Subcutaneous adipose tissue (tissue), 4 donors: Measurements from ENCODE around the gene CCDC33. TPM values are rescaled to one million over a fixed set of nuclear protein-coding genes. Genes with fewer than 3 reads are reported as not detected.

Experiments used
- total RNA-seq, 4 donors: library from RNA; depleted of rRNA; stranded (reverse); fragments of >200 nt; gene quantifications; one replicate each; pipeline ENCODE4 v1.1.0, GENCODE V29; 2016
- TF ChIP-seq, protein P1 (sequence below): fragments of 450-650 bp; IDR thresholded peaks from one replicate; pipeline ENCODE4 v1.5.1; 2016; ENCODE audit warnings: low read depth, mild to moderate bottlenecking, control low read depth, antibody characterized with exemption, moderate library complexity

The CCDC33 gene
- not detected for total RNA-seq

DNA sequence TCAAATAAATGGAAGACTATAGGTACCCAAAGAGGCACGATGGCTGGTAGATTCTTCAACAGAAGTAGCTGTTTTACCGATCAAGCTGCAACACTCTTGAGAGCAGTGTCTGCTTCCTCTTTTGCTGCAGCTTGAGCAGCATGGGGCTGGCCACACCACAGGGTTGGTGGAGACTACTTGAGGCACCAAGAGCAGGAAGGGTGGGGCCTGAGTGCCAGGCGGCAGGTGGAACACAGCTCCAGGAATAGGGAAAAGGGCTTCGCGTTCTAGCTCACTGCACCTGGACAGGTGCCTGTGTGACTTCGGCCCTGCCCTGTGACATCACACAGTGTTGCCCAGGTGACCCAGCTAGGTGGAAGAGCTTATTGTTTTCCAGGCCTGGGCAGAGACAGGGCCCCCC lies at the start of gene CCDC33:
Gene CCDC33, plus strand, starts transcription at position 365 of the 400 bp plus-strand sequence. CDS start 394 bp downstream, outside the sequence.
- TF ChIP-seq, protein P1, sequence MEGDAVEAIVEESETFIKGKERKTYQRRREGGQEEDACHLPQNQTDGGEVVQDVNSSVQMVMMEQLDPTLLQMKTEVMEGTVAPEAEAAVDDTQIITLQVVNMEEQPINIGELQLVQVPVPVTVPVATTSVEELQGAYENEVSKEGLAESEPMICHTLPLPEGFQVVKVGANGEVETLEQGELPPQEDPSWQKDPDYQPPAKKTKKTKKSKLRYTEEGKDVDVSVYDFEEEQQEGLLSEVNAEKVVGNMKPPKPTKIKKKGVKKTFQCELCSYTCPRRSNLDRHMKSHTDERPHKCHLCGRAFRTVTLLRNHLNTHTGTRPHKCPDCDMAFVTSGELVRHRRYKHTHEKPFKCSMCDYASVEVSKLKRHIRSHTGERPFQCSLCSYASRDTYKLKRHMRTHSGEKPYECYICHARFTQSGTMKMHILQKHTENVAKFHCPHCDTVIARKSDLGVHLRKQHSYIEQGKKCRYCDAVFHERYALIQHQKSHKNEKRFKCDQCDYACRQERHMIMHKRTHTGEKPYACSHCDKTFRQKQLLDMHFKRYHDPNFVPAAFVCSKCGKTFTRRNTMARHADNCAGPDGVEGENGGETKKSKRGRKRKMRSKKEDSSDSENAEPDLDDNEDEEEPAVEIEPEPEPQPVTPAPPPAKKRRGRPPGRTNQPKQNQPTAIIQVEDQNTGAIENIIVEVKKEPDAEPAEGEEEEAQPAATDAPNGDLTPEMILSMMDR: no peak

- TF ChIP-seq, protein P1: no peak
These were observed 47.9 kb upstream of the CCDC33 start for GRCh38 chr15:74188216-74188615.

- TF ChIP-seq, protein P1: no peak
These were observed 44.3 kb upstream of the CCDC33 start for GRCh38 chr15:74191798-74192197.

GRCh38 chr15:74192751-74193150 lies 43.4 kb upstream of the CCDC33 start:
- TF ChIP-seq, protein P1: no peak

- TF ChIP-seq, protein P1: no peak
These were observed 42.8 kb upstream of the CCDC33 start for GRCh38 chr15:74193299-74193718.

GRCh38 chr15:74193905-74194304 lies 42.2 kb upstream of the CCDC33 start:
- TF ChIP-seq, protein P1: no peak

DNA sequence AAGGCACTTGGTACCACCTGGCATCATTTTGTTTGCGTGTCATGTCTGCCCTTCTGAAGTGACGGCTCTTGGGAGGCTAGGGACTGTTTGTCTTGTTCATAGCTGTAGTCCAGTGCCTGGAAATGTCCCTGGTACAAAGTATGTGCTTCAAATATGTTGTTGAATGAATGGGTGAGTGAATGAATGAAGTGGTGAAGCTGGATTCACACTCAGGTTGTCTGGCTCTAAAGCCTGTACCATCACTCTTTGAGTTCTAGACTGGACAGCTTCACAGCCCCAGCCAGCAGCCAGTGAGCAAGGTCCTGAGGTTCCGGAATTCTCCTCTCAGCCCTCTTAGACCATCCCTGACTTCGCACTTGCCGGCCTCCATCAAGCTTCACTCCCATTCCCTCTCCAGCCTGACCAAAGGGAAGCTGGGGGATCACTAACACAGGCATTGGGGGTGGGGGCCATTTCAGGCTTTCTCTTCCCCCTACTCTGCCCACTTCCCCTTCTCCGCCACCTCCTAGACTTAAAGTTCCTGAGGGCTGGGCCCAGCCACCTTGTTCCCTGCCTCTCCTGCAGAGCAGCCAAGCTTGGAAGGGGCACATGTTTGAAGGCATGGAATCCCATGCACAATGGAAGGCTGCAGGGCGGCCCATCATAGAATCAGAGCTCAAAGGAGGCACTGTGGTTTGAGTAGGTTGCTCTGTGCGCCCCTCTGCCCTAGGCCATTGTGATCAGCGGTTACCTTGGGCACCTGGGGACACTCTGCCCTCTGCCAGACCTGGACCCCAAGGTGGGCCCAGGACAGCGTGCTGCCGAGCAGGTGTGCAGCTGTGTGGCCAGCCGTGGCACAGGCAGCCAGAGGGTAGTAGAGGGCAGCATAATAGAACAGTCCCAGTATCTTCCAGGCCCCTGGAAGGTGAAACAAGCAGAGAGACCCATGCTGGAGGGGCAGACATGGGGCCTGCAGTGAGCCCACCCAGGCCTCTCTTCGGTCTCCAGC lies 41.3 kb upstream of the CCDC33 start:
- TF ChIP-seq, protein P1: no peak
